Lower leg skin (tissue), 4 donors: Measurements from ENCODE around the gene CCDC167. TPM values are rescaled to one million over a fixed set of nuclear protein-coding genes. Genes with fewer than 3 reads are reported as not detected.

Experiments
- DNase-seq, 2 donors: peaks; one replicate each; pipeline ENCODE4 v3.0.0-alpha.2; 2019; ENCODE audit warnings: low spot score in 2 of 2
- H3K4me3 ChIP-seq: fragments of 200-600 bp; sonication (generic); 2 replicates; pipeline ENCODE4 v1.5.1; 2017; ENCODE audit warnings: mild to moderate bottlenecking, low read depth; ENCODE audit not compliant: poor library complexity, severe bottlenecking
- POLR2A ChIP-seq, 2 donors: fragments of 450-650 bp; IDR thresholded peaks; one replicate each; pipeline ENCODE4 v1.6.1; 2016 to 2017; ENCODE audit warnings: antibody characterized with exemption in 2 of 2, mild to moderate bottlenecking in 1 of 2, moderate library complexity in 1 of 2
- WGBS, 2 donors: methylation state at CpG; one replicate each; pipeline ENCODE4 v1.1.5; 2018; 5-methylcytosine and 5-hydroxymethylcytosine counted together
- intact Hi-C: fragments of 100-400 bp; cut with DNase I; formaldehyde crosslinking; loops from one replicate; pipeline ENCODE4 v1.15.0; 2023; ENCODE audit warnings: low total_unique reads
- total RNA-seq, 4 donors: library from RNA; depleted of rRNA; stranded (reverse); fragments of >200 nt; gene quantifications; one replicate each; pipeline ENCODE4 v1.1.0, GENCODE V29; 2016
- TF ChIP-seq, protein P1 (sequence below), 3 donors: fragments of 450-650 bp; IDR thresholded peaks; one replicate each; pipeline ENCODE4 v1.5.1; 2016; ENCODE audit warnings: antibody characterized with exemption in 3 of 3, mild to moderate bottlenecking in 3 of 3, moderate library complexity in 2 of 3

Gene CCDC167
- total RNA-seq, 4 donors from 2014 or later, result 11.8 to 21.8 (median 14.5) TPM

DNA sequence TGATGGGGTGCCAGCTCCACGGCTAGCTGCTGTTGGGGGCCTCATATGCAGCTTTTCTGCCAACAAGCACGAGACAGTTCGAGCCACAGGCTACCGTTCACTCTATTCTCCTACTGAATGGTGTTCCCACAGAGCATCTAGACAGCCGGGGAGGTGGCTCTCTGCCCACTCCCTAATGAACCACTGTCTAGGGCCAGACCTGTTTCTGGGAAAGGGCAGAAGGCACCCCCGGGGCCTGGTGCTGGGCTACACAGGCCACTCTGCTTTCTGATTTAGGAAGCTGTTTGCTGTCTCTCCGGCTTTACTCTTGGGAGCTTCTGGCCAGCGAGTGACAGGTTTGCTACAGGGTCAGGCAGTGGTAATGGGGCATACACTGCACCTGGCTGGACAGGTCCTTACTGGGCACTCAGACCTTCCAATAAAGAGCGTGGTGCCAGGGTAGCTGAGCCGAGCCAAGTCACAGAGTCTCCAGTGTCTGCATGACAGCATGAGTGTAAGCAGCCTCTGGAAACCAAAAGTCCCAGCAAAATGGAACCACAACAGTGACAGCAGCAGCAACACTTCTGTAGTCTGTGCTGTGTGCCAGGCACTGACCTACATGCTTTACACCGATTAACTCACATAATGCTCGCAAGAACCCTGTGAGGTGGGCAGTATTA, 8.4 kb downstream of the CCDC167 start:
- intact Hi-C loops, result loop anchor here (5.0 kb wide), 1 partner anchor 201 kb away; no protein-coding TSS in a partner anchor
- 71 to 80% methylated on average over 12 of the region's 12 CpGs for WGBS, 2 donors
- DNase-seq, result no peak
- no peak for TF ChIP-seq POLR2A (IDR thresholded peaks at IDR 0.05)
- TF ChIP-seq, protein P1, sequence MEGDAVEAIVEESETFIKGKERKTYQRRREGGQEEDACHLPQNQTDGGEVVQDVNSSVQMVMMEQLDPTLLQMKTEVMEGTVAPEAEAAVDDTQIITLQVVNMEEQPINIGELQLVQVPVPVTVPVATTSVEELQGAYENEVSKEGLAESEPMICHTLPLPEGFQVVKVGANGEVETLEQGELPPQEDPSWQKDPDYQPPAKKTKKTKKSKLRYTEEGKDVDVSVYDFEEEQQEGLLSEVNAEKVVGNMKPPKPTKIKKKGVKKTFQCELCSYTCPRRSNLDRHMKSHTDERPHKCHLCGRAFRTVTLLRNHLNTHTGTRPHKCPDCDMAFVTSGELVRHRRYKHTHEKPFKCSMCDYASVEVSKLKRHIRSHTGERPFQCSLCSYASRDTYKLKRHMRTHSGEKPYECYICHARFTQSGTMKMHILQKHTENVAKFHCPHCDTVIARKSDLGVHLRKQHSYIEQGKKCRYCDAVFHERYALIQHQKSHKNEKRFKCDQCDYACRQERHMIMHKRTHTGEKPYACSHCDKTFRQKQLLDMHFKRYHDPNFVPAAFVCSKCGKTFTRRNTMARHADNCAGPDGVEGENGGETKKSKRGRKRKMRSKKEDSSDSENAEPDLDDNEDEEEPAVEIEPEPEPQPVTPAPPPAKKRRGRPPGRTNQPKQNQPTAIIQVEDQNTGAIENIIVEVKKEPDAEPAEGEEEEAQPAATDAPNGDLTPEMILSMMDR (IDR thresholded peaks at IDR 0.05), result no peak
- no peak overlapping the region for H3K4me3 ChIP-seq

DNA sequence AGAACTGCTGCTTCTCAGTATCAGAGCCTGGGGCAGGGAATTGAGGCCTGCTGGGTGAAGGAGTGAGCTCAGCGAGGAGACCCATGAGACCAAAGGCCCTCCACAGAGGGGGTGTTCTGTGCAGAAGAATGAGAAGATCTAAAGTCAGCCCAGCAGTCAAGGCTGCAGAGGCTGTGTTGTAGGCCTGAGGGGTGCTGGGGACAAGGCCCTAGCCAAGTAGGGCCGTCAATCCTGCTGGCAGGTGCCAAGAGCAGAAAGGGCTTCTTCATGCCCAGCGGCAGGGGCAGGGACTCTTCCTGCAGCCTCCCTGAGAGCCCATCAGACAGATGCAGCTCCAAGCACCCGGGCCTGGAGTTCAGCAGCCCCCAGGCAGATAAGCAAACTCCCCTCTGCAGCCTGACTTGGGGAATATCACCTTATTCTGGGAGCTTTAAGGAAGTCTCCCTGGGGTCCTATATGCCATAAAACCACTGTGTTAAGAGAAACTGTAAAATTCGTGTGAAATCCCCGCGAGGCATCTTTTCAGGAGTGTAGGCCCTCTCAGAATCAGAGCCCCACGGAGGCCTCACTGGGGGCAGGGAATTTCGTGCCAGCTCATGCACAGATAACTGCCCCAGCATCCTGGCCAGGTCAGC, 9.0 kb downstream of the CCDC167 start:
- intact Hi-C loops, result loop anchor here (5.0 kb wide), 1 partner anchor 202 kb away; no protein-coding TSS in a partner anchor
- no peak for DNase-seq
- H3K4me3 ChIP-seq, result no peak overlapping the region
- WGBS, 2 donors, result 67 to 81% methylated on average over 9 of the region's 9 CpGs
- no peak for TF ChIP-seq POLR2A (IDR thresholded peaks at IDR 0.05)

DNA sequence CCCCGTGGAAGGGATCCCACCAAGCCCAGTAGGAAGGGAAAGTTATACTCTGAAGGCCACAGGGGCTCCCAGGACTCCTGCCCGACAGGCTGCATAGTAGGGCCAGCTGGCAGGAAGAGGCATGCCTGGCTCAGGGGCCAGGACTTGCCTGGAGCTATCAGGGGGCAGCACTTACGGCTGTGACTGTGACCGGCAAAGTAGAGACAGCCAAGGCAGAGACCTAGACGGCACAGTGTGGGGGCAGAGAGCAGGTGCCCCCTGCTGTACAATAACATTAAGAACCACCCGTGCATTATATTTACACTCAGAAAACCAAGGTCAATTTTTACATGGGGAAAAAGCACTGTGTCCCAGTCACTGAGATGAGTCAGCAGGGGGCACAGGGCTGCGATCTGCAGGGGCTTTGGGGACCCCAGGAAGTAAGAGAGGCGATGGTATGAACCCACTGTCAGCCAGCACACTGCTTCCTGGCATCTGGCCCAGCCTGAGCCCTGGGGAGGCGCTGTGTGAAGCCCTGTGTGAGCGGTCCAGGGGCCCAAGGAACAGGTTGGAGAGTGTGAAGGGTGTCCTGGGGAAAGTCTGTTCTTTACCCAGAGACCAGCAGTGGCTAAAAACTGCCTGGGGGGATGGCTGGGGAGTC, 9.9 kb downstream of the CCDC167 start:
- intact Hi-C loops, result loop anchor here (5.0 kb wide), 1 partner anchor 202 kb away; no protein-coding TSS in a partner anchor
- H3K4me3 ChIP-seq, result no peak overlapping the region
- TF ChIP-seq, protein P1 (IDR thresholded peaks at IDR 0.05), result no peak
- no peak for TF ChIP-seq POLR2A (IDR thresholded peaks at IDR 0.05)
- DNase-seq, result no peak
- WGBS, 2 donors, result 49 to 62% methylated on average over 10 of the region's 10 CpGs

DNA sequence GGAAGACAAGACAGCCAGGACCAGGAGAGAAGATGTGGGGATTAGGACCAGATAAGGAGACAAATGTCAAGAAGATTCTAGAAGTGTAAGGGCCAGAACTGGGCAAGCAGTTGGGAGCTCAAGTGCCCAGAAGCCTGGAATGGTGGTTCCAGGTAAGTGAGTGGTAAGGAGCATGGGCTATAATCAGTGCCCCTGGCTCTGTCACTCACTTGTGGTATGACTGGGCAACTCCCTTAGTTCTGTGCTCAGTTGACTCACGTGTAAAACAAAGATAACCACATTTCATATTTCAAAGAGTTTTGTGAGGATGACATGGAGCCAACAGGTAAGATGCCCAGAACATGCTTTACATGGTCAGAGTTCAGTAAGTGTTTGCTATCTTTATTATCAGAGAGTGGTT, 11.2 kb downstream of the CCDC167 start:
- WGBS, 2 donors, result 41 to 49% methylated on average over 1 of the region's 1 CpG
- intact Hi-C loops, result no loop called here
- no peak for TF ChIP-seq POLR2A (IDR thresholded peaks at IDR 0.05)
- TF ChIP-seq, protein P1 (IDR thresholded peaks at IDR 0.05), result no peak
- H3K4me3 ChIP-seq, result no peak overlapping the region
- no peak for DNase-seq

DNA sequence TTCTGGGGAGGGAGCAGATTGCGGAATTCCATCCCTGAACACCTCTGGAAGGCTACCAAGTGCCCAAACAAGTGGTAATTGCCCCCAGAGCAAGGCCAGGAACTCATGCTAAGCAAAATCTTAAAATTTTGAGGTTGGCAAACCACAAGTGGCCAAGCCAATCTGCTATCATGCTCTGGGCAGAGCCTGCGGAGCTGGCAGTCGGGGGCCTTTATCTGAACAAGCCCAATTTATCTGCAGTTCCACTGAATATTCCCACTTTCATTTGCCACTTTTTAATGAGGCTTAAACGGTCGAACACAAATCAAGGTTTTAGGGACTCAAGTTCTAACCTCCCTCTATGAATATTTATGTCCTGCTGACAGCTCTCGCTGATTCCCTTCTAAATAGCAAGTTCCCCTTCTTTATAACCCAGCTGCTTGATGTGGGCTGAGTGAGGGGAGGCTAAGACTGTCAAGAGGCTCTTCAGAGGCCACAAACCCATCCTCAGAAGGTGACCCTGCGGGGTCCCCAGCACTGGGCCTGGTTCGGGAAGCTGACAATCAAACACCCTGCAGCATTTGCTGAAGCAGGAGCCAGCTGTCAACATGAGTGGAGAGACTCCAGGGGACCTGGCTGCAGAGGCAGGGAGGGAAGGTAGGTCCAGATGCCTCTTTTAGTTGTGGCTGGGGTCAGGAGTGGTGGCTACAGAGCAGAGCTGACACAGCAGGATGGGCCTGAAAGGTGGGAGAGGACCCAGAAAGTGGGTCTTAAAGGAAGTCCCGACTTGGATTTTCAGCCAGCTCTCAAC, 11.9 kb downstream of the CCDC167 start:
- no peak for DNase-seq
- no peak for TF ChIP-seq POLR2A (IDR thresholded peaks at IDR 0.05)
- TF ChIP-seq, protein P1 (IDR thresholded peaks at IDR 0.05), result no peak
- WGBS, 2 donors, result 74 to 77% methylated on average over 9 of the region's 9 CpGs
- intact Hi-C loops, result no loop called here
- no peak overlapping the region for H3K4me3 ChIP-seq
